Adrenal gland (tissue), 12 donors: ENCODE data around the gene ABCC2. TPM values are rescaled to one million over a fixed set of nuclear protein-coding genes. Genes with fewer than 3 reads are reported as not detected.
A peak's percentile ranks its signal among the peaks of the same experiment; 100 is the strongest.

ENCODE experiments used
- DNase-seq, 7 donors: peaks; one replicate each; pipeline ENCODE4 v3.0.0-alpha.2; 2019 to 2020
- H3K27ac ChIP-seq, 5 donors: fragments of 200-600 bp; sonication (generic) in 4 of 5; 1 replicate in 3 of 5; 2 replicates in 2 of 5; pipeline versions ENCODE4 v1.5.1 to v1.8.0; 2016 to 2020; ENCODE audit warnings: mild to moderate bottlenecking in 1 of 5
- H3K27me3 ChIP-seq: fragments of 200-600 bp; 2 replicates; pipeline ENCODE4 v1.8.0; 2021
- H3K36me3 ChIP-seq, 2 donors: fragments of 200-600 bp; replicated peaks in 1 of 2; 1 replicate in 1 of 2; 2 replicates in 1 of 2; pipeline versions ENCODE4 v1.5.1 to v1.8.0; 2018 to 2022
- H3K4me1 ChIP-seq, 2 donors: fragments of 200-600 bp; replicated peaks in 1 of 2; 1 replicate in 1 of 2; 2 replicates in 1 of 2; pipeline versions ENCODE4 v1.5.1 to v1.8.0; 2018 to 2021
- H3K4me3 ChIP-seq, 4 donors: fragments of 200-600 bp; sonication (generic) in 3 of 4; one replicate each; pipeline ENCODE4 v1.5.1; 2016 to 2018
- H3K9me3 ChIP-seq, 3 donors: fragments of 200-600 bp; sonication (generic) in 1 of 3; replicated peaks in 1 of 3; 1 replicate in 2 of 3; 2 replicates in 1 of 3; pipeline versions ENCODE4 v1.5.1 to v1.8.0; 2016 to 2021
- POLR2A ChIP-seq, 2 donors: fragments of 450-650 bp; IDR thresholded peaks; one replicate each; pipeline ENCODE4 v1.6.1; 2017; ENCODE audit warnings: antibody characterized with exemption in 2 of 2, mild to moderate bottlenecking in 2 of 2, moderate library complexity in 1 of 2
- whole genome bisulfite sequencing, 4 donors: extraction: QIAGEN DNeasy Blood & Tissue Kit in 2 of 4; methylation state at CpG; one replicate each; pipeline versions ENCODE4 v1.1.5 to v1.1.7; 2013 to 2017; 5-methylcytosine and 5-hydroxymethylcytosine counted together
- intact Hi-C, 2 donors: fragments of 100-400 bp; cut with DNase I; formaldehyde crosslinking; loops; one replicate each; pipeline versions ENCODE4 v1.14.1 to v1.15.0; 2022 to 2023
- polyA plus RNA-seq, 3 donors: library from polyadenylated mRNA; stranded (reverse); fragments of 200-250 nt in 2 of 3; fragments of 350-450 nt in 1 of 3; fragmentation: Illumina TruSeq in 1 of 3; extraction: RNeasy Lipid Tissue Mini Kit (QIAGEN cat#74804) in 1 of 3; gene quantifications; one replicate each; pipeline ENCODE4 v1.2.3, GENCODE V29; 2013 to 2014
- total RNA-seq, 9 donors: library from RNA; depleted of rRNA in 4 of 9; stranded (reverse); fragments of >200 nt in 4 of 9; fragments of 120-200 nt in 1 of 9; fragmentation: NEBNext Ultra II Directional in 1 of 9; extraction: Animal tissue kit (Norgen Biotek cat#: 25700) in 1 of 9; gene quantifications; one replicate each; pipeline versions ENCODE4 v1.1.0 to v1.2.4, GENCODE V29; 2013 to 2023
- TF ChIP-seq, protein P1 (sequence below), 6 experiments: fragments of 450-650 bp in 4 of 6; fragments of 200-600 bp in 2 of 6; sonication (generic) in 1 of 6; IDR thresholded peaks; 1 replicate in 5 of 6; 2 replicates in 1 of 6; pipeline versions ENCODE4 v1.5.1 to v1.8.0; 2016 to 2021; ENCODE audit warnings: antibody characterized with exemption in 6 of 6, mild to moderate bottlenecking in 2 of 6, moderate library complexity in 1 of 6
- donor health status: healthy with polysubstance abuse.
- donor health status: Bipolar disorder and iron deficiency.
- donor health status: DM: yes; HTN: yes; CAD: no.
- donor health status: DM: no; HTN: no; CAD: no.
- donor health status: DM: no; HTN: no; CAD: no.
- donor health status: DM: yes; HTN: yes; CAD: no.

The ABCC2 gene
- total and polyA plus RNA-seq, 12 donors: 0.55 to 2.1 (median 0.81) TPM

DNA sequence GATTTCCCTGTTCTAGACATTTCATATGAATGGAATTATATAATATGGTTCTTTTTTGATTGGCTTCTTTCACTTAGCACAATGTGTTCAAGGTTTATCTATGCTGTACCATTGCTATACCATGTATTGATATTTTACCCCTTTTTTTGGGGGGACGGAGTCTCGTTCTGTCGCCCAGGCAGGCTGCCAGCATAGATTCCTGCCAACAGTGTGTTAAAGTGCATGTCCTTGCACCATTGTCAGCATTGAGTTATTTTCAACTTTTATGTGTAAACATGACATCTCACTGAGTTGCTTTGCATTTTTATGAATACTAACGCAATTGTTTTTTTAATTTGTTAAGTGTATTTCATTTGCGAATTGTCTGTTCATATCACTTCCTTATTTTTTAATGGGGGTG, 4.9 kb downstream of the ABCC2 start:
- H3K36me3 ChIP-seq: no peaks in the 10 kb centered on the region
- intact Hi-C loops: no loop called here
- TF ChIP-seq POLR2A (IDR thresholded peaks at IDR 0.05): no peak
- TF ChIP-seq, protein P1, sequence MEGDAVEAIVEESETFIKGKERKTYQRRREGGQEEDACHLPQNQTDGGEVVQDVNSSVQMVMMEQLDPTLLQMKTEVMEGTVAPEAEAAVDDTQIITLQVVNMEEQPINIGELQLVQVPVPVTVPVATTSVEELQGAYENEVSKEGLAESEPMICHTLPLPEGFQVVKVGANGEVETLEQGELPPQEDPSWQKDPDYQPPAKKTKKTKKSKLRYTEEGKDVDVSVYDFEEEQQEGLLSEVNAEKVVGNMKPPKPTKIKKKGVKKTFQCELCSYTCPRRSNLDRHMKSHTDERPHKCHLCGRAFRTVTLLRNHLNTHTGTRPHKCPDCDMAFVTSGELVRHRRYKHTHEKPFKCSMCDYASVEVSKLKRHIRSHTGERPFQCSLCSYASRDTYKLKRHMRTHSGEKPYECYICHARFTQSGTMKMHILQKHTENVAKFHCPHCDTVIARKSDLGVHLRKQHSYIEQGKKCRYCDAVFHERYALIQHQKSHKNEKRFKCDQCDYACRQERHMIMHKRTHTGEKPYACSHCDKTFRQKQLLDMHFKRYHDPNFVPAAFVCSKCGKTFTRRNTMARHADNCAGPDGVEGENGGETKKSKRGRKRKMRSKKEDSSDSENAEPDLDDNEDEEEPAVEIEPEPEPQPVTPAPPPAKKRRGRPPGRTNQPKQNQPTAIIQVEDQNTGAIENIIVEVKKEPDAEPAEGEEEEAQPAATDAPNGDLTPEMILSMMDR (IDR thresholded peaks at IDR 0.05): no peak
- no peak for DNase-seq
- H3K27me3 ChIP-seq: no peaks in the 10 kb centered on the region
- no peaks in the 10 kb centered on the region for H3K9me3 ChIP-seq
- 41 to 82% (median 58%) methylated on average over 5 of the region's 5 CpGs for WGBS, 4 donors
- no peak overlapping the region for H3K27ac ChIP-seq
- H3K4me3 ChIP-seq: no peak overlapping the region
- H3K4me1 ChIP-seq: no peaks in the 10 kb centered on the region

DNA sequence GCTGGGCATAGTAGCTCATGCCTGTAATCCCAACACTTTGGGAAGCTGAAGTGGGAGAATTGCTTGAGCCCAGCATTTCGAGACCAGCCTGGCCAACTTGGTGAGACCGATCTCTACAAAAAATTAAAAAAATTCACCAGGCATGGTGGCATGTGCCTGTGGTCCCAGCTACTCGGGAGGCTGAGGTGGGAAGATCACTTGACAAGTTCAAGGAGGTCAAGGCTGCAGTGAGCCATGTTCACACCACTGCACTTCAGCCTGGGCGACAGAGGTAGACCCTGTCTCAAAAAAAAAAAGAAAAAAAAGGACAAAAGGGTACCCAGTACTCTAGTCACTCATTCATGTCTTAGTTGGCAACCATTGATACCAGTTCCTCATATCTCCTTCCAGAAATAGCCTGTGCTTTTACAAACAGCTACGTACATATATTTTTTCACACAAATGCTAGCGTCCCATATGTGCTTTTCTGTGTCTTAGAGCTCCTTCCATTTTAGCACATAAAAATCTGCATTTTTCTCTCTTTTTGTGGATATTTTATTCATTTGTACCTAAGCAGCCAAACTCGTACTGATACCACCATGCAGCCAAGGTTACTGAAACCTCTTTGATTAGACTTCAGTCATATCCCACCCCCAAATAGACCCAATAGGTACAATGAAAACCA, 5.5 kb downstream of the ABCC2 start:
- no peaks in the 10 kb centered on the region for H3K4me1 ChIP-seq
- H3K36me3 ChIP-seq: no peaks in the 10 kb centered on the region
- intact Hi-C loops: no loop called here
- DNase-seq: no peak
- no peak for TF ChIP-seq POLR2A (IDR thresholded peaks at IDR 0.05)
- TF ChIP-seq, protein P1 (IDR thresholded peaks at IDR 0.05): no peak
- H3K27ac ChIP-seq: no peak overlapping the region
- H3K27me3 ChIP-seq: no peaks in the 10 kb centered on the region
- no peaks in the 10 kb centered on the region for H3K9me3 ChIP-seq
- no peak overlapping the region for H3K4me3 ChIP-seq
- 77 to 91% (median 82%) methylated on average over 7 of the region's 7 CpGs for WGBS, 4 donors

DNA sequence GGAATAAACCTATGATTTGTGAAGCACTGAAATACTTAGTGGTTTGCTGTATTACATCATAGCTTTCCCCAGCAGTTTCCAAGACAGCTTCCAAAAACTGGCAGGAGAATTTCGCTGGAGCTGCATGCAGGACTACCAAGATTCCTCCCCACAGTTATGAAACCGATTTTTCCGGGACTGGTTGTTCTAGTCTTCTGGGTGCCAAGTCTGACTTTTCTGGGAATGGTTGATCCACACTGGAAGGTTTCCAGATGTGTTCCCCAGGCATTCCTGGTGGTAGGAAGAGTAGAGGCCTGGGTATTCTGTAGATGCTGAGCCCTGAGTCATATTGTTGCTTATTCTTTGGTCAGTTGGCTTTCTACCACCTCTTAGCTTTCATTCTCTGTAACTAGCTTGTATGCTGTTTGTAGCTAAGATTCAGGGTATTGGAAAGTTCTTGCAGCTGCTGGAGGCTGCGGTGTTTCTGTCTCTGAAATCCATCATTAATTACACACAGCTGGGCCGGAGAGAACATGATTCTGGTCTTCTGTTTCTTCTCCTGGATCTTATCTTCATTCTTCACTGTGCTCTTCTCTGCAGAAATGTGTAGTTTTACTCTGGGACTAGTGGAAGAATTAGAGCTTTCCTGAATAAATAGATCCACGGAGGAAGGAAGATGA, 6.3 kb downstream of the ABCC2 start:
- Histone ChIP-seq H3K4me3 (no peak overlapping the region), H3K4me1 (no peaks in the 10 kb centered on the region), H3K27me3 (no peaks in the 10 kb centered on the region), H3K9me3 (no peaks in the 10 kb centered on the region), H3K36me3 (no peaks in the 10 kb centered on the region), H3K27ac (peak overlapping the region in 1 of 5 donors; percentile 3)
- whole genome bisulfite sequencing, 4 donors: 68 to 86% (median 71%) methylated on average over 6 of the region's 6 CpGs
- intact Hi-C loops: no loop called here
- DNase-seq: peak in 2 of 7 donors; percentile 22 to 56
- TF ChIP-seq POLR2A (IDR thresholded peaks at IDR 0.05): no peak
- TF ChIP-seq, protein P1 (IDR thresholded peaks at IDR 0.05): no peak

GRCh38 chr10:99791831-99792230, 9.4 kb downstream of the ABCC2 start:
- WGBS, 4 donors: 74 to 98% (median 93%) methylated on average over 3 of the region's 3 CpGs
- H3K27ac ChIP-seq: no peak overlapping the region
- no peak for TF ChIP-seq POLR2A (IDR thresholded peaks at IDR 0.05)
- TF ChIP-seq, protein P1 (IDR thresholded peaks at IDR 0.05): no peak
- DNase-seq: no peak
- intact Hi-C loops: no loop called here
- H3K27me3 ChIP-seq: no peaks in the 10 kb centered on the region
- H3K4me3 ChIP-seq: no peak overlapping the region
- H3K9me3 ChIP-seq: no peaks in the 10 kb centered on the region
- no peaks in the 10 kb centered on the region for H3K4me1 ChIP-seq
- H3K36me3 ChIP-seq: no peaks in the 10 kb centered on the region
